Fibroblast of pulmonary artery (primary cell): Measurements from ENCODE around the gene NDUFC2.
"Not testable (repeated sequence)": the region's sequence is repeated elsewhere in the genome, so short reads cannot be mapped to it uniquely, and the experiment has no call there.

Experiments used
- DNase-seq: peaks from one replicate; pipeline ENCODE4 v3.0.0-alpha.2; 2010; ENCODE audit warnings: low read depth
- H3K4me3 ChIP-seq: replicated peaks from 2 replicates; pipeline ENCODE4 v1.5.1; 2011; ENCODE audit warnings: low read depth, mild to moderate bottlenecking, control low read depth, low read length, moderate library complexity
- TF ChIP-seq, protein P1 (sequence below): IDR thresholded peaks from 2 replicates; pipeline ENCODE4 v1.5.1; 2011; ENCODE audit warnings: mild to moderate bottlenecking, control low read depth, low read length, inconsistent platforms; ENCODE audit errors: missing control alignments

Gene NDUFC2

DNA sequence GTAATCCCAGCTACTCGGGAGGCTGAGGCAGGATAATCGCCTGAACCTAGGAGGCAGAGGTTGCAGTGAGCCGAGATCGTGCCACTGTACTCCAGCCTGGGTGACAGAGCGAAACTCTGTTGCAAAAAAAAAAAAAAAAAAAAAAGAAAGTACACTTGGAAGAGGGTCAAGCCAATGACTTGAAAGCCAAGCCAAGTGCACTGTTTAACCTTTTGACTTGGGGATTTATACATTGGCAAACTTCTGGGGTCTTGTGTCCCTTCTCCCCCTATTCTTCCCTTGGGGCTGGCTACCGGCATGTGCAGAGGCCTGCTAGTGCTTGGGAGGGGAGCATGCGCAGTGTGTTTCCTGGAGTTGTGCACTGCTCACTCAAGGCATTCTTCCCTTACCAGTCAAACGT is 30.3 kb downstream of the NDUFC2 start:
- TF ChIP-seq, protein P1, sequence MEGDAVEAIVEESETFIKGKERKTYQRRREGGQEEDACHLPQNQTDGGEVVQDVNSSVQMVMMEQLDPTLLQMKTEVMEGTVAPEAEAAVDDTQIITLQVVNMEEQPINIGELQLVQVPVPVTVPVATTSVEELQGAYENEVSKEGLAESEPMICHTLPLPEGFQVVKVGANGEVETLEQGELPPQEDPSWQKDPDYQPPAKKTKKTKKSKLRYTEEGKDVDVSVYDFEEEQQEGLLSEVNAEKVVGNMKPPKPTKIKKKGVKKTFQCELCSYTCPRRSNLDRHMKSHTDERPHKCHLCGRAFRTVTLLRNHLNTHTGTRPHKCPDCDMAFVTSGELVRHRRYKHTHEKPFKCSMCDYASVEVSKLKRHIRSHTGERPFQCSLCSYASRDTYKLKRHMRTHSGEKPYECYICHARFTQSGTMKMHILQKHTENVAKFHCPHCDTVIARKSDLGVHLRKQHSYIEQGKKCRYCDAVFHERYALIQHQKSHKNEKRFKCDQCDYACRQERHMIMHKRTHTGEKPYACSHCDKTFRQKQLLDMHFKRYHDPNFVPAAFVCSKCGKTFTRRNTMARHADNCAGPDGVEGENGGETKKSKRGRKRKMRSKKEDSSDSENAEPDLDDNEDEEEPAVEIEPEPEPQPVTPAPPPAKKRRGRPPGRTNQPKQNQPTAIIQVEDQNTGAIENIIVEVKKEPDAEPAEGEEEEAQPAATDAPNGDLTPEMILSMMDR: no peak
- no peak overlapping the region for H3K4me3 ChIP-seq
- DNase-seq: no peak

DNA sequence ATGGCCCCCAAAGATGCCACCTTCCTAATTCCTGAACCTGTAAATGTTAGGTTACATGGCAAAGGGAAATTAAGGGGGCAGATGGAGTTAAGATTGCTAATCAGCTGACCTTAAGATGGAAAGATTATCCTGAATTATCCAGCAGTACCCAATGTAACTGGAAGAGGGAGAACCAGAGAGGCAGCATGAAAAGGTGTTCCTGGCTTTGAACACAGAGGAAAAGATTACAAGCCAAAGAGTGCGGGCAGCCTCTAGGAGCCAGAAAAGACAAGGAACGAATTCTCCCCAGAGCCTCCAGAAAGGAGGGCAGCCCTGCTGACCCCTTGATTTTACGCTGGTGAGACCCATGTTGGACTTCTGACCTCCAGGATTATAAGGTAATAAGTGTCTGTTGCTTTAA is 31.1 kb downstream of the NDUFC2 start:
- TF ChIP-seq, protein P1: no peak
- DNase-seq: no peak

DNA sequence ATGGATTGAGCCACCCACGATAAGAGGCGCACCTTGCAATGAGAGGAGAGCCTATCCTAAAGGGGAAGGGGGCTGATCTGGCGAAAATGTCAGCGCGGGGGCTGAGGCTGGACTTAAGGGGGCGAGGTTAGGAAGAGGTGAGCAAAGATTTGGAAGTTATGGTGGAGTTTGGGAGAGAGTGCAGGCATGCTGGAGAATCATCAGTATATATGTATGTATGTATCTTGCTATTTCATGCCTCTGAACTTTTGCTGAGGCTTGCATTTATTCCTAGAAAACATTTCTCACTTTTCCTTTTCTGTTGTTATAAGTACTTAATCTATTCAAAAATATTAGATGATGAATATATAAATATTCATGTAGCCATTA is 33.2 kb downstream of the NDUFC2 start:
- TF ChIP-seq, protein P1: no peak
- no peak overlapping the region for H3K4me3 ChIP-seq
- DNase-seq: no peak

More for the DNA sequence above, 31.1 kb downstream of the NDUFC2 start:
- H3K4me3 ChIP-seq: no peak overlapping the region

DNA sequence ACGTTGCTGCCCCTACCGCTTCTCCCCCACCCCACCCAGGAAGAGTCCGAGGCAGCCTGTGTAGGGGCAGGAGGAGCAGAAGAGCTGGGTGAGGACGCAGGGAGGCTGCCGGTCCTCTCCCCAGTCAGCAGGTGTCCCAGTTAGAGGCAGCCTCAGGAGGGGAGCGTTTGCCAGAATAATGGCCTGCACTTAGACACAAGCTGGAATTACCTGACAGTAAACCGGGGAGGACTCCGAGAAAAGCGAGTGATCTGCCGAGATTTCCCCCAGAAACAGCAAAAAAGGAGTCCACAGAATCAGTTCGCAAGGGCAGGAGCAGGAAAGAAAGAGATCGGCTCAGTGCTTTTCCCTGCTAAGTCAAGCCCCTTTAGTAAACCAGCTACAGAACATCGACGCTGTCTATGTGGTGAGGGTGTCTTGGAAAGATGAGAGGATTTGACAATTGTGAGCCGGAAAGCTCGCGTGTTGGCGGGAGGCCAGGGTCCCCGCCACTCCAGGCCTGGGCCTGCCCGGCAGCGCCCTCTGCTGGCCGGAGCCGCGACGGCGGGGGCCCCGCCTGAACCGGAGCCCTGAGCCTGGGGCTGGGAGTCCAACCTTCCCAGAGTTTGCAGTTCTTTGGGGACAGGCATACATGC is 33.7 kb downstream of the NDUFC2 start:
- TF ChIP-seq, protein P1: peak; percentile 53
- DNase-seq: peak; percentile 67
- peak overlapping the region; percentile 46 for H3K4me3 ChIP-seq

DNA sequence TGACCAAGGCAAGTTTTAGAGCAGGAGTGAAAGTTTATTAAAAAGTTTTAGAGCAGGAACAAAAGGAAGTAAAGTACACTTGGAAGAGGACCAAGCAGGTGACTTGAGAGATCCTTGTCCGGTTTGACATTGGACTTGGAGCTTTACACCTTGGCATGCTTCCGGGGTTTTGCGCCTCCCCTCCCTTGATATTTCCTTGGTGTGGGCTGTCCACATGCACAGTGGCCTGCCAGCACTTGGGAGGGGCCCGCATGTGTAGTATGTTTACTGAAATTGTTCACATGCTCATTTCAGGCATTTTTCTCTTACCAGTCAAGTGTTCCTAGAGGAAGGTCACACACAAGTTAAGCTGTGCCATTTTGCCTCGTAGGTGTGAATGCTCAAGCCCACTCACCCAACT is 35.0 kb downstream of the NDUFC2 start:
- H3K4me3 ChIP-seq: no peak overlapping the region
- DNase-seq: no peak
- TF ChIP-seq, protein P1: no peak

DNA sequence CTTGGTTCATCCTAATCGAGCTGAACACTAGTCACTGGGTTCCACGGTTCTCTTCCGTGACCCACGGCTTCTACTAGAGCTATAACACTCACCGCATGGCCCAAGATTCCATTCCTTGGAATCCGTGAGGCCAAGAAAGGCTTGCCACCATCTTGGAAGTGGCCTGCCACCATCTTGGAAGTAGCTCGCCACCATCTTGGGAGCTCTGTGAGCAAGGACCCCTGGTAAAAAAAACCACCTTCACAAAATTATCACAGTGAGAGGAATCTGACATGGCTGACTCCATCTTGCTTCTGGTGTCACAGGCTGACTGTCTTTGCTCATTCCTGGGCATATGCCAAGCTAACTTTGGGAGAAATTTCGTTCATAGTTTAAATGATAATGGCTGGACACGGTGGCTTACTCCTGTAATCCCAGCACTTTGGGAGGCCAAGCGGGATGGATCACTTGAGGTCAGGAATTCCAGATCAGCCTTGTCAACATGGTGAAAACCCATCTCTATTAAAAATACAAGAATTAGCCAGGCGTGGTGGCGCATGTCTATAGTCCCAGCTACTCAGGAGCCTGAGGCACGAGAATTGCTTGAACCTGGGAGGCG is 37.7 kb downstream of the NDUFC2 start:
- no peak for DNase-seq
- no peak overlapping the region for H3K4me3 ChIP-seq
- TF ChIP-seq, protein P1: no peak

DNA sequence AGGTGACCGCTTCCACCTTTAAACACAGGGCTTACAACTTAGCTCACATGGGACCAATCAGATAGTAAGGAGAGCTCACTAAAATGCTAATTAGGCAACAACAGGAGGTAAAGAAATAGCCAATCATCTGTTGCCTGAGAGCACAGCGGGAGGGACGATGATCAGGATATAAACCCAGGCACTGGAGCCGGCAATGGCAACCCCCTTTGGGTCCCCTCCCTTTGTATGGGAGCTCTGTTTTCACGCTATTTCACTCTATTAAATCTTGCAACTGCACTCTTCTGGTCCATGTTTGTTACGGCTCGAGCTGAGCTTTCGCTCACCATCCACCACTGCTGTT is 38.3 kb downstream of the NDUFC2 start:
- not testable (repeated sequence) for DNase-seq, H3K4me3 ChIP-seq
